SK-N-SH (cell line): ENCODE measurements around the gene KIAA0513. TPM values are rescaled to one million over a fixed set of nuclear protein-coding genes. Genes with fewer than 3 reads are reported as not detected.

Source experiments
- CTCF ChIA-PET: fragments of 300-600, 350-600 bp; formaldehyde crosslinking; extraction: SDS; loops from one replicate; lab custom pipeline; 2021; lab: Yijun Ruan, JAX
- POLR2A ChIA-PET: fragments of 350-600 bp; sonication (Branson Sonifier 250); formaldehyde crosslinking; extraction: SDS; loops from one replicate; lab custom pipeline; 2020; ENCODE audit warnings: antibody characterized with exemption, inconsistent platforms; lab: Yijun Ruan, JAX
- DNase-seq: peaks from one replicate; pipeline ENCODE4 v3.0.0; 2012
- H2AFZ ChIP-seq: fragments of 200-600 bp; sonication (generic); 2 replicates; pipeline ENCODE4 v1.8.1; 2016; ENCODE audit warnings: antibody characterized with exemption, mild to moderate bottlenecking, low read depth
- H3F3A ChIP-seq: fragments of 200-600 bp; sonication (generic); replicated peaks from 2 replicates; pipeline ENCODE3; 2016; ENCODE audit warnings: antibody characterized with exemption, mild to moderate bottlenecking; ENCODE audit not compliant: insufficient read depth
- H3K27ac ChIP-seq, 2 experiments: fragments of 200-500 bp in 1 of 2; fragments of 200-600 bp in 1 of 2; sonication (Bioruptor generic) in 1 of 2; sonication (generic), shearing (Covaris generic) in 1 of 2; 2 replicates each; pipeline versions ENCODE4 v1.5.1 to v1.6.1; 2014 to 2016; ENCODE audit warnings: low read depth in 2 of 2, inconsistent platforms in 1 of 2, low read length in 1 of 2, mild to moderate bottlenecking in 1 of 2, mixed read lengths in 1 of 2
- H3K27me3 ChIP-seq: fragments of 200-600 bp; sonication (generic), shearing (Covaris generic); 2 replicates; pipeline ENCODE4 v1.6.1; 2016; ENCODE audit warnings: mixed run types; ENCODE audit not compliant: insufficient read depth
- H3K36me3 ChIP-seq, 2 experiments: fragments of 200-500 bp in 1 of 2; fragments of 200-600 bp in 1 of 2; sonication (Bioruptor generic) in 1 of 2; sonication (generic) in 1 of 2; replicated peaks in 1 of 2; 2 replicates each; pipeline versions ENCODE3 to v1.5.1; 2014 to 2016; ENCODE audit warnings: low read length in 1 of 2, mild to moderate bottlenecking in 1 of 2; ENCODE audit not compliant: insufficient read depth in 2 of 2, control insufficient read depth in 1 of 2
- H3K4me1 ChIP-seq, 2 experiments: fragments of 200-500 bp in 1 of 2; fragments of 200-600 bp in 1 of 2; sonication (Bioruptor generic) in 1 of 2; sonication (generic), shearing (Covaris generic) in 1 of 2; 2 replicates each; pipeline versions ENCODE4 v1.5.1 to v1.6.1; 2014 to 2016; ENCODE audit warnings: low read depth in 1 of 2, low read length in 1 of 2, mixed run types in 1 of 2; ENCODE audit not compliant: insufficient read depth in 2 of 2, control insufficient read depth in 1 of 2
- H3K4me2 ChIP-seq: fragments of 200-600 bp; sonication (generic), shearing (Covaris generic); 2 replicates; pipeline ENCODE4 v1.6.1; 2017; ENCODE audit warnings: mixed run types
- H3K4me3 ChIP-seq, 2 experiments: fragments of 200-500 bp in 1 of 2; fragments of 200-600 bp in 1 of 2; sonication (Bioruptor generic) in 1 of 2; sonication (generic), shearing (Covaris generic) in 1 of 2; 2 replicates each; pipeline versions ENCODE4 v1.5.1 to v1.8.1; 2014 to 2016; ENCODE audit warnings: low read depth in 2 of 2, inconsistent platforms in 1 of 2, low read length in 1 of 2, mild to moderate bottlenecking in 1 of 2, mixed read lengths in 1 of 2, moderate library complexity in 1 of 2
- H3K79me2 ChIP-seq: fragments of 200-600 bp; sonication (generic); 2 replicates; pipeline ENCODE4 v1.8.1; 2017; ENCODE audit warnings: mild to moderate bottlenecking; ENCODE audit not compliant: insufficient read depth
- H3K9ac ChIP-seq: fragments of 200-600 bp; sonication (generic); 2 replicates; pipeline ENCODE4 v1.6.1; 2017; ENCODE audit warnings: mixed run types
- H3K9me2 ChIP-seq: fragments of 200-600 bp; sonication (generic); 2 replicates; pipeline ENCODE4 v1.6.1; 2017; ENCODE audit warnings: mixed run types
- H3K9me3 ChIP-seq: fragments of 200-600 bp; sonication (generic); 2 replicates; pipeline ENCODE4 v1.6.1; 2017; ENCODE audit warnings: mixed run types, mild to moderate bottlenecking, moderate library complexity
- H4K20me1 ChIP-seq: fragments of 200-600 bp; sonication (generic); 2 replicates; pipeline ENCODE4 v1.6.1; 2017; ENCODE audit warnings: mild to moderate bottlenecking, mixed run types; ENCODE audit not compliant: insufficient read depth
- ELF1 ChIP-seq: IDR thresholded peaks from 2 replicates; pipeline ENCODE4 v1.4.0; 2012
- FOSL2 ChIP-seq: IDR thresholded peaks from 2 replicates; pipeline ENCODE4 v1.4.0; 2012; ENCODE audit warnings: low read depth, mild to moderate bottlenecking, moderate library complexity, borderline replicate concordance
- FOXM1 ChIP-seq: IDR thresholded peaks from 2 replicates; pipeline ENCODE4 v1.4.0; 2012; ENCODE audit warnings: low read depth, mild to moderate bottlenecking
- GABPA ChIP-seq: IDR thresholded peaks from 2 replicates; pipeline ENCODE4 v1.4.0; 2012; ENCODE audit warnings: low read depth, mild to moderate bottlenecking
- IRF3 ChIP-seq: fragments of 150-350 bp; IDR thresholded peaks from 2 replicates; pipeline ENCODE4 v1.6.1; 2016; ENCODE audit warnings: mild to moderate bottlenecking, low read depth, low read length
- MAX ChIP-seq: IDR thresholded peaks from 2 replicates; pipeline ENCODE4 v1.4.0; 2012; ENCODE audit warnings: low read depth
- MEF2A ChIP-seq: IDR thresholded peaks from 2 replicates; pipeline ENCODE4 v1.4.0; 2012; ENCODE audit warnings: low read depth, borderline replicate concordance
- NFIC ChIP-seq: IDR thresholded peaks from 2 replicates; pipeline ENCODE4 v1.4.0; 2012; ENCODE audit warnings: borderline replicate concordance
- POLR2AphosphoS5 ChIP-seq: IDR thresholded peaks from 2 replicates; pipeline ENCODE4 v1.6.1; 2012; ENCODE audit warnings: low read depth, low read length
- RCOR1 ChIP-seq: fragments of 150-350 bp; IDR thresholded peaks from 2 replicates; pipeline ENCODE4 v1.6.1; 2017; ENCODE audit warnings: antibody characterized with exemption, low read length
- TAF1 ChIP-seq: IDR thresholded peaks from 2 replicates; pipeline ENCODE4 v1.6.1; 2012; ENCODE audit warnings: low read depth, mild to moderate bottlenecking, low read length, moderate library complexity, borderline replicate concordance
- USF1 ChIP-seq: IDR thresholded peaks from 2 replicates; pipeline ENCODE4 v1.4.0; 2012; ENCODE audit warnings: low read depth, borderline replicate concordance
- YY1 ChIP-seq: IDR thresholded peaks from 2 replicates; pipeline ENCODE4 v1.4.0; 2012; ENCODE audit warnings: low read depth, mild to moderate bottlenecking
- WGBS: methylation state at CpG from one replicate; pipeline ENCODE4 v1.1.6; 2017; ENCODE audit warnings: low lambda C conversion rate; 5-methylcytosine and 5-hydroxymethylcytosine counted together
- polyA plus RNA-seq, 3 experiments: library from polyadenylated mRNA; depleted of rRNA; stranded (reverse); fragments of >200 nt; gene quantifications; 2 replicates each; pipeline ENCODE4 v1.2.3, GENCODE V29; 2012

Gene KIAA0513
- polyA plus RNA-seq, 1 of the 3 experiments (the other 2 are of a cell fraction), result 6.5 TPM

GRCh38 chr16:84993926-84994325 is 33.7 kb upstream of the KIAA0513 start (continued):
- TF ChIP-seq IRF3, result no peak
- TF ChIP-seq TAF1, result no peak
- no peak for TF ChIP-seq MEF2A
- no peak for TF ChIP-seq FOSL2
- TF ChIP-seq YY1, result no peak

- CTCF ChIA-PET, result interaction anchor here (1.4 to 1.7 kb wide), 2 partner anchors 257 to 270 kb away, joined by 5 to 7 read pairs; no protein-coding TSS in a partner anchor
- H3K27ac ChIP-seq, result peak overlapping the region in 1 of 2 experiments; percentile 86; a peak in 2 of 4 replicates
- H3K27me3 ChIP-seq, result no peaks in the 10 kb centered on the region
- POLR2A ChIA-PET, result no interaction called here
- H3K9me3 ChIP-seq, result no peaks in the 10 kb centered on the region
- DNase-seq, result no peak
- no peak for TF ChIP-seq ELF1
- H3K9me2 ChIP-seq, result no peaks in the 10 kb centered on the region
- H3K79me2 ChIP-seq, result peaks cover 93% of the 10 kb centered on the region
- WGBS, result 94% methylated on average over 8 of the region's 8 CpGs
- H3K36me3 ChIP-seq, result peaks cover 12 to 29% of the 10 kb centered on the region in 2 experiments
- H4K20me1 ChIP-seq, result peaks cover 1% of the 10 kb centered on the region; the same call in 1 of the 2 replicates
- peaks cover 0 to 23% of the 10 kb centered on the region in 2 experiments; a peak in 2 of 4 replicates for H3K4me1 ChIP-seq
- peak overlapping the region; percentile 58; the same call in 1 of the 2 replicates for H3K4me2 ChIP-seq
- H3K9ac ChIP-seq, result 0 out of 2 replicates have a peak overlapping the region, but pooled peaks have one; percentile 46
- H2AFZ ChIP-seq, result no peak overlapping the region
- H3K4me3 ChIP-seq, result no peak overlapping the region
- H3F3A ChIP-seq, result peaks cover 38% of the 10 kb centered on the region
These were observed 31.9 kb upstream of the KIAA0513 start for GRCh38 chr16:84995663-84996062.

- no peak overlapping the region for H3K4me2 ChIP-seq
These were observed 31.2 kb upstream of the KIAA0513 start for GRCh38 chr16:84996365-84996764.

More at GRCh38 chr16:84996365-84996764, 31.2 kb upstream of the KIAA0513 start:
- no peaks in the 10 kb centered on the region for H3K9me2 ChIP-seq
- H3K9me3 ChIP-seq, result no peaks in the 10 kb centered on the region
- H3K27ac ChIP-seq, result peak overlapping the region in 1 of 2 experiments; percentile 86; a peak in 1 of 4 replicates
- no peak overlapping the region for H2AFZ ChIP-seq
- peaks cover 40% of the 10 kb centered on the region for H3F3A ChIP-seq
- POLR2A ChIA-PET, result no interaction called here
- H3K9ac ChIP-seq, result no peak overlapping the region
- no peaks in the 10 kb centered on the region for H3K27me3 ChIP-seq
- peaks cover 0 to 23% of the 10 kb centered on the region in 2 experiments; a peak in 2 of 4 replicates for H3K4me1 ChIP-seq
- no peak overlapping the region for H3K4me3 ChIP-seq
- peaks cover 93% of the 10 kb centered on the region for H3K79me2 ChIP-seq
- no peak for DNase-seq
- H3K36me3 ChIP-seq, result peaks cover 12 to 29% of the 10 kb centered on the region in 2 experiments
- peaks cover 6% of the 10 kb centered on the region; the same call in 1 of the 2 replicates for H4K20me1 ChIP-seq
- TF ChIP-seq TAF1 (no peak), USF1 (no peak), YY1 (no peak), FOXM1 (no peak), MAX (no peak), NFIC (no peak), POLR2AphosphoS5 (no peak), RCOR1 (no peak), GABPA (no peak)
- WGBS, result 96% methylated on average over 11 of the region's 11 CpGs
- CTCF ChIA-PET, result interaction anchor here (1.4 to 1.7 kb wide), 2 partner anchors 258 to 270 kb away, joined by 5 to 7 read pairs; no protein-coding TSS in a partner anchor
